Gastrocnemius medialis (tissue), 4 donors: ENCODE results near the gene IGFALS. TPM values are rescaled to one million over a fixed set of nuclear protein-coding genes. Genes with fewer than 3 reads are reported as not detected.

Source experiments
- ATAC-seq, 2 donors: fragments of 150-250 bp; one replicate each; pipeline ENCODE4 v1.9.1; 2016
- DNase-seq, 2 donors: peaks; one replicate each; pipeline ENCODE4 v3.0.0-alpha.2; 2019
- H3K27ac ChIP-seq, 4 donors: fragments of 200-600 bp; sonication (generic); 1 replicate in 1 of 4; 2 replicates in 3 of 4; pipeline ENCODE4 v1.5.1; 2016 to 2018; ENCODE audit warnings: mild to moderate bottlenecking in 2 of 4, moderate library complexity in 1 of 4
- H3K27me3 ChIP-seq, 3 donors: fragments of 200-600 bp; sonication (generic) in 2 of 3; 1 replicate in 1 of 3; 2 replicates in 2 of 3; pipeline versions ENCODE4 v1.5.1 to v1.6.0; 2016 to 2019; ENCODE audit warnings: mild to moderate bottlenecking in 1 of 3, moderate library complexity in 1 of 3
- H3K36me3 ChIP-seq, 2 donors: fragments of 200-600 bp; sonication (generic) in 1 of 2; one replicate each; pipeline ENCODE4 v1.5.1; 2017 to 2018
- H3K4me1 ChIP-seq, 2 donors: fragments of 200-600 bp; sonication (generic) in 1 of 2; one replicate each; pipeline ENCODE4 v1.5.1; 2016 to 2017; ENCODE audit warnings: mild to moderate bottlenecking in 2 of 2
- H3K4me3 ChIP-seq, 4 donors: fragments of 200-600 bp; sonication (generic) in 3 of 4; 1 replicate in 1 of 4; 2 replicates in 3 of 4; pipeline ENCODE4 v1.5.1; 2016 to 2019; ENCODE audit warnings: mild to moderate bottlenecking in 2 of 4
- H3K9me3 ChIP-seq, 3 donors: fragments of 200-600 bp; sonication (generic) in 2 of 3; 1 replicate in 1 of 3; 2 replicates in 2 of 3; pipeline ENCODE4 v1.5.1; 2016 to 2019
- POLR2A ChIP-seq, 2 donors: fragments of 450-650 bp; IDR thresholded peaks; one replicate each; pipeline ENCODE4 v1.6.1; 2017; ENCODE audit warnings: antibody characterized with exemption in 2 of 2, mild to moderate bottlenecking in 2 of 2, moderate library complexity in 2 of 2
- in situ Hi-C, 4 donors: fragments of 200-750 bp; cut with MboI; loops; one replicate each; pipeline versions ENCODE4 v1.15.0 to v1.8.0; 2017; ENCODE audit warnings: low sequenced_read_pairs in 4 of 4
- intact Hi-C: fragments of 100-400 bp; cut with DNase I; formaldehyde crosslinking; loops from one replicate; pipeline ENCODE4 v1.15.1; 2023; ENCODE audit warnings: low total_unique reads
- total RNA-seq, 4 donors: library from RNA; depleted of rRNA; stranded (reverse); fragments of >200 nt; gene quantifications; one replicate each; pipeline versions ENCODE4 v1.1.0 to v1.2.3, GENCODE V29; 2016
- TF ChIP-seq, protein P1 (sequence below), 5 experiments: fragments of 450-650 bp in 3 of 5; fragments of 200-600 bp in 2 of 5; sonication (generic) in 2 of 5; IDR thresholded peaks in 4 of 5; conservative IDR thresholded peaks in 1 of 5; 1 replicate in 4 of 5; 2 replicates in 1 of 5; pipeline ENCODE4 v1.5.1; 2016 to 2019; ENCODE audit warnings: antibody characterized with exemption in 5 of 5, mild to moderate bottlenecking in 3 of 5, moderate library complexity in 3 of 5

The IGFALS gene
- total RNA-seq, 4 donors from 2014 or later: 0.20 to 0.22 TPM; not detected in 2

DNA sequence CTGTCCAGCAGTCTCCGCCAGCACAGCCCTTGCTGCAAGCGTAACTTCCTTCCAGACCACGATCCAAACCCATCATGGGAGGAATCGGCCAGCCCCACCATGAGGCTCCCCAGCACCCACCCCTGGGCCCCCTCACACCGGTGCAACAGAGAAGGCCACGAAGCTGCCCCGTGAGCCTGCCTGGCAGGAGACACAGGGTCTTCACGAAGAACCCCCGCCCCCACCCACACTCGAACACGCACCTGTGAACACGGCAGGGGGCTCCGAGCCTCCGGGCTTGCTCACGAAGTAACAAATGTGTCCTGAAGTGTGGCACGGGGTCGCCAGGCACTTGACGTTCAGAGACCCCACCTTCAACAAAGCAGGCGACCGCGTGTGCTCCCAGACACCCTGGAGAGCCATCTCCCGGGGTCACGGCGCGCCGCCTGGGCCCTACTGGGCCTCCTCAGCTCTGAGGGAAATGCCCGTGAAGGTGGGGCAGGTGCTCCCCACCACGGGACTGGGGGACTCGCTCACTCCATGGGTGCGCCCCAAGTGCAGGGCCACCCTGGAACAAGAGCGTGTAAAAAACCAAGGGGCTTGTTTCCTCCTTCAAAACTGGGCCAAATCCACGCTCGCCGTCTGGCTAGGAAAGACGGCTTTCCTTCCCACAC, 25.5 kb upstream of the IGFALS start:
- intact Hi-C loops: no loop called here
- Histone ChIP-seq H3K4me1 (peaks cover 7 to 10% of the 10 kb centered on the region in 2 donors), H3K9me3 (no peaks in the 10 kb centered on the region), H3K27ac (no peak overlapping the region), H3K4me3 (no peak overlapping the region), H3K27me3 (no peaks in the 10 kb centered on the region), H3K36me3 (peaks cover 0 to 57% of the 10 kb centered on the region in 2 donors)
- in situ Hi-C loops: no loop called here
- TF ChIP-seq POLR2A (IDR thresholded peaks at IDR 0.05): no peak
- TF ChIP-seq, protein P1, sequence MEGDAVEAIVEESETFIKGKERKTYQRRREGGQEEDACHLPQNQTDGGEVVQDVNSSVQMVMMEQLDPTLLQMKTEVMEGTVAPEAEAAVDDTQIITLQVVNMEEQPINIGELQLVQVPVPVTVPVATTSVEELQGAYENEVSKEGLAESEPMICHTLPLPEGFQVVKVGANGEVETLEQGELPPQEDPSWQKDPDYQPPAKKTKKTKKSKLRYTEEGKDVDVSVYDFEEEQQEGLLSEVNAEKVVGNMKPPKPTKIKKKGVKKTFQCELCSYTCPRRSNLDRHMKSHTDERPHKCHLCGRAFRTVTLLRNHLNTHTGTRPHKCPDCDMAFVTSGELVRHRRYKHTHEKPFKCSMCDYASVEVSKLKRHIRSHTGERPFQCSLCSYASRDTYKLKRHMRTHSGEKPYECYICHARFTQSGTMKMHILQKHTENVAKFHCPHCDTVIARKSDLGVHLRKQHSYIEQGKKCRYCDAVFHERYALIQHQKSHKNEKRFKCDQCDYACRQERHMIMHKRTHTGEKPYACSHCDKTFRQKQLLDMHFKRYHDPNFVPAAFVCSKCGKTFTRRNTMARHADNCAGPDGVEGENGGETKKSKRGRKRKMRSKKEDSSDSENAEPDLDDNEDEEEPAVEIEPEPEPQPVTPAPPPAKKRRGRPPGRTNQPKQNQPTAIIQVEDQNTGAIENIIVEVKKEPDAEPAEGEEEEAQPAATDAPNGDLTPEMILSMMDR (IDR thresholded peaks at IDR 0.05 in 4 of 5, conservative IDR thresholded peaks at IDR 0.05 in 1 of 5): no peak
- no peak for DNase-seq
- no peak for ATAC-seq

DNA sequence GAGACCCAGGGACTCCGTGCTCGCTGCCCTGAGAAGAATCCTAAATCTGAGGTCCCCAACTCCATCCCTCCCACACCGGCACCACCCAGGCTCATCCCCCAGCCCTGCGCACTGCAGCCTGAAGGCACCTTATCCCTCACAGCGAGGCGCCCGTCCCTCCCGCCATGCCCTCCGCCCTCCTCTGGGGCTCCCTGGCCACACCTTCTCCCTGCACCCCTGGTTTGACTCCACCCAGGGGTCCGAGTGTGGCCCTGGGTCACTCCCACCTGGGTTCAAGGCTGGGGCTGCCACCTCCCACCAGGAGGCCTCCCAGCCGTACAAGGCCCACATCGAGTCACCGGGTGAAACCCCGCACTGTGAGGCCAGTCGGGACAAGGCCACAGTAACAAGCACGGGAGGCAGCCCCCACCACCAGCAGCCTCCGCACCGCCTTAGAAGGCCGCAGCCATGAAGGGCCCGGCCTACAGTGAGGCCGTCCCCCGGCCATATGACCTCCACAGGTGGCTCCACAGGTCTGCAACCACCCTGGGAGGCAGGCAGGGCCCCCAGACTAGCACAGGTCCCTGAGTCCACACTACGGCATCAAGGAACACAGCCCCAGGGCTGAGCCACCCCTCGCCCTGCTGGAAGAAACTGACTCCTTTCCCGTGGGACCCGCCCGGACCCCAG, 24.8 kb upstream of the IGFALS start:
- in situ Hi-C loops: no loop called here
- Histone ChIP-seq H3K27ac (no peak overlapping the region), H3K4me1 (peaks cover under 1 to 4% of the 10 kb centered on the region in 2 donors), H3K9me3 (no peaks in the 10 kb centered on the region), H3K4me3 (no peak overlapping the region), H3K36me3 (peaks cover 0 to 57% of the 10 kb centered on the region in 2 donors), H3K27me3 (no peaks in the 10 kb centered on the region)
- no peak for ATAC-seq
- intact Hi-C loops: no loop called here
- no peak for DNase-seq
- no peak for TF ChIP-seq POLR2A (IDR thresholded peaks at IDR 0.05)
- TF ChIP-seq, protein P1 (IDR thresholded peaks at IDR 0.05 in 4 of 5, conservative IDR thresholded peaks at IDR 0.05 in 1 of 5): no peak

DNA sequence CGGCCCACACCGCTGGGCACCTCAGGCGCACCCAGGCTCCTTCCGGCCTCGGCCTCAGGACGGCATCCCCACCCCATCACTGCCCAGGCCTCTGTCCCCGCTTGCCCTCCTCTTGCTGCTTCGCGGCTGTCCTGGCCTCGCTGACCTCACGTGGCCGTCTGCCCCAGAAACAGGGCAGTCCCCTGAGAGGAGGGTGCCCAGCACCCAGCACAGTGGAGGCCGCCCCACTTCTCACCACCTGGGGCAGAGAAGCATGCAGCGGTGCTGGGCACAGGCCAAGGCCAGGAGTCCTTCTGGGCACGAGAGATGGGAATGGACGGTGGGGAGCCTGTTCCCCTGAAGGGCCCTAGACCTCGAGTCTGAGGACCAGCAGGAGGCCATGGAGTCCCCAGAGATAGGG, 24.2 kb upstream of the IGFALS start:
- no peak for ATAC-seq
- peaks cover 0 to 57% of the 10 kb centered on the region in 2 donors for H3K36me3 ChIP-seq
- DNase-seq: no peak

DNA sequence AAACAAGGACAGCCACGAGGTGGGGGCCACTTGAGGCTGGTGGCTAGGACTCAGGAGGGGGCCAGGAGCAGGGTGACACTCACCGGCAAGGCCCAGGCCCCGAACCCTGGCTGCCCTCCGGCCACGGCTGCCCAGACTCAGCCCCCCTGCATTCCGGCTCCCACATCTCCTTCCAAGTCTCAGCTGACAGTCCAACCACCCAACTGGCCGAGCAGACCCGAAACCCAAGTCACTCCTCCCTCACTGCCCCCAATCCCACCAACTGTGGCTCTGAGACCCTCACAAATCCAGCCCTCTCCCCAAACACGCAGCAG, 23.7 kb upstream of the IGFALS start:
- TF ChIP-seq, protein P1 (IDR thresholded peaks at IDR 0.05 in 4 of 5, conservative IDR thresholded peaks at IDR 0.05 in 1 of 5): no peak
- no peak for TF ChIP-seq POLR2A (IDR thresholded peaks at IDR 0.05)
- Histone ChIP-seq H3K4me1 (no peaks in the 10 kb centered on the region), H3K4me3 (no peak overlapping the region), H3K27ac (no peak overlapping the region), H3K9me3 (no peaks in the 10 kb centered on the region), H3K27me3 (no peaks in the 10 kb centered on the region), H3K36me3 (peaks cover 0 to 52% of the 10 kb centered on the region in 2 donors)
- intact Hi-C loops (no loop called here), in situ Hi-C loops (no loop called here)
- ATAC-seq: no peak
- DNase-seq: no peak

More for the DNA sequence above, 24.2 kb upstream of the IGFALS start:
- intact Hi-C loops: no loop called here
- no peak overlapping the region for H3K27ac ChIP-seq
- TF ChIP-seq POLR2A (IDR thresholded peaks at IDR 0.05): no peak
- TF ChIP-seq, protein P1 (IDR thresholded peaks at IDR 0.05 in 4 of 5, conservative IDR thresholded peaks at IDR 0.05 in 1 of 5): no peak
- in situ Hi-C loops: no loop called here
- H3K4me1 ChIP-seq: no peaks in the 10 kb centered on the region
- no peak overlapping the region for H3K4me3 ChIP-seq
- no peaks in the 10 kb centered on the region for H3K27me3 ChIP-seq
- H3K9me3 ChIP-seq: no peaks in the 10 kb centered on the region
